H1 (cell line): ENCODE data around the gene PTPRJ. TPM values are rescaled to one million over a fixed set of nuclear protein-coding genes. Genes with fewer than 3 reads are reported as not detected.

Experiments
- POLR2AphosphoS5 ChIP-seq: IDR thresholded peaks from 2 replicates; pipeline ENCODE4 v1.6.1; 2011; ENCODE audit warnings: low read depth, low read length
- SIN3A ChIP-seq, 2 experiments: IDR thresholded peaks in 1 of 2; conservative IDR thresholded peaks in 1 of 2; 2 replicates each; pipeline ENCODE4 v1.6.1; 2011 to 2012; ENCODE audit warnings: low read length in 2 of 2, improper control_type of control experiment in 1 of 2, low read depth in 1 of 2, mild to moderate bottlenecking in 1 of 2
- SP2 ChIP-seq: IDR thresholded peaks from 2 replicates; pipeline ENCODE4 v1.6.1; 2012; ENCODE audit warnings: mild to moderate bottlenecking, low read length, inconsistent platforms
- polyA plus RNA-seq, 7 experiments: library from polyadenylated mRNA; depleted of rRNA in 3 of 7; stranded (reverse) in 5 of 7; unstranded in 2 of 7; fragments of >200 nt in 5 of 7; fragments of 200-250 nt in 2 of 7; gene quantifications; 1 replicate in 5 of 7; 2 replicates in 1 of 7; 4 replicates in 1 of 7; pipeline versions ENCODE4 v1.2.1 to v1.2.3, GENCODE V29; 2011 to 2013; ENCODE audit warnings: missing spikeins in 2 of 7, mixed read lengths in 2 of 7
- total RNA-seq: library from RNA; stranded (reverse); fragmentation: NEBNext Ultra II Directional; extraction: Animal tissue kit (Norgen Biotek cat#: 25700); gene quantifications from 2 replicates; pipeline ENCODE4 v1.2.1, GENCODE V29; 2021
- TF ChIP-seq, protein P1 (sequence below): IDR thresholded peaks from 2 replicates; pipeline ENCODE4 v1.6.1; 2012; ENCODE audit warnings: inconsistent platforms

Gene PTPRJ
- total and polyA plus RNA-seq, 2 of the 8 experiments (the other 6 are each of a cell fraction or from before 2014, with no cell fraction given), result 4.4 to 22.6 TPM

DNA sequence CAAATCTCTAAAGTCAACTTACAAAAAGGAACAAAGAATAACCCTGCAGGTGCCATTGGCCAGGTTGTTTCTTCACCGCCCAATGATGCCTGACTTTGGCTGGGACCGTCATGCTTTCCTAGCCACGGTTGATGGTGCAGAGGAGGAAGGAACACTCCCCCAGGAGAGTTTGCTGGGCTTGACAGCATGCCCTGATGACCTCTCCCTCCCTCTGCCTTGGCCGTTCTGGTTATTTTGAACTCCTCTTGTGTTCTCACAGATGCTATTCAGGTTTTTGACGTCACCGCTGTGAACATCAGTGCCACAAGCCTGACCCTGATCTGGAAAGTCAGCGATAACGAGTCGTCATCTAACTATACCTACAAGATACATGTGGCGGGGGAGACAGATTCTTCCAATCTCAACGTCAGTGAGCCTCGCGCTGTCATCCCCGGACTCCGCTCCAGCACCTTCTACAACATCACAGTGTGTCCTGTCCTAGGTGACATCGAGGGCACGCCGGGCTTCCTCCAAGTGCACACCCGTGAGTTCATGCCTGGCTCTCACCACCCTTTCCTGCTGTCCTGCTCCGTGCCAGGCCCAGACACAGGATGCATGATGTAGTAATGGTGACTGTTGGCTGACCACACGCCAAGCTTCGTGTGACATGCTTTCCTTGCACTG, 147.3 kb downstream of the PTPRJ start (continued):
- no peak for TF ChIP-seq SIN3A (conservative IDR thresholded peaks at IDR 0.05 in 1 of 2, IDR thresholded peaks at IDR 0.05 in 1 of 2; ENCODE audit: low read depth in 1 of 2, low read length in 2 of 2)
- TF ChIP-seq, protein P1, sequence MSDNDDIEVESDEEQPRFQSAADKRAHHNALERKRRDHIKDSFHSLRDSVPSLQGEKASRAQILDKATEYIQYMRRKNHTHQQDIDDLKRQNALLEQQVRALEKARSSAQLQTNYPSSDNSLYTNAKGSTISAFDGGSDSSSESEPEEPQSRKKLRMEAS, result no peak
- TF ChIP-seq SP2, result no peak
- no peak for TF ChIP-seq POLR2AphosphoS5
